CD8-positive, alpha-beta memory T cell (primary cell): ENCODE results near the gene ESPNL. TPM values are rescaled to one million over a fixed set of nuclear protein-coding genes. Genes with fewer than 3 reads are reported as not detected.
A peak's percentile ranks its signal among the peaks of the same experiment; 100 is the strongest.

ENCODE experiments used
- CTCF ChIA-PET: fragments of 350-600 bp; sonication (Branson Sonifier 250); formaldehyde crosslinking; loops from one replicate; lab custom pipeline; 2021; ENCODE audit warnings: antibody characterized with exemption; lab: Charles Lee
- POLR2A ChIA-PET: fragments of 350-600 bp; sonication (Branson Sonifier 250); formaldehyde crosslinking; loops from one replicate; lab custom pipeline; 2021; ENCODE audit warnings: antibody characterized with exemption; lab: Charles Lee
- DNase-seq, 5 donors: peaks; one replicate each; pipeline versions ENCODE4 v3.0.0 to v3.0.0-alpha.2; 2020 to 2022; ENCODE audit warnings: mixed read lengths in 1 of 5
- H3K27ac ChIP-seq: one replicate; pipeline ENCODE4 v1.7.0; 2013; ENCODE audit warnings: low read depth, mild to moderate bottlenecking, low read length, moderate library complexity
- H3K27me3 ChIP-seq: 2 replicates; pipeline ENCODE4 v1.7.0; 2013; ENCODE audit warnings: low read length, mild to moderate bottlenecking; ENCODE audit not compliant: insufficient read depth, poor library complexity, severe bottlenecking
- H3K36me3 ChIP-seq: 2 replicates; pipeline ENCODE4 v1.7.0; 2013; ENCODE audit warnings: mild to moderate bottlenecking, low read length, moderate library complexity; ENCODE audit not compliant: insufficient read depth
- H3K4me1 ChIP-seq: 2 replicates; pipeline ENCODE4 v1.7.0; 2013; ENCODE audit warnings: mild to moderate bottlenecking, low read length, moderate library complexity; ENCODE audit not compliant: insufficient read depth
- H3K4me3 ChIP-seq: 2 replicates; pipeline ENCODE4 v1.7.0; 2013; ENCODE audit warnings: mild to moderate bottlenecking, low read length
- H3K9me3 ChIP-seq: 2 replicates; pipeline ENCODE4 v1.7.0; 2013; ENCODE audit warnings: mild to moderate bottlenecking, low read length
- H3K27ac Mint-ChIP-seq, 8 donors: one replicate each; pipeline ENCODE4 v1.8.0; 2020 to 2021; ENCODE audit warnings: mixed read lengths in 8 of 8, mild to moderate bottlenecking in 6 of 8, inconsistent platforms in 3 of 8, moderate library complexity in 3 of 8
- H3K27me3 Mint-ChIP-seq, 2 donors: one replicate each; pipeline ENCODE4 v1.8.0; 2020 to 2021; ENCODE audit warnings: mixed read lengths in 2 of 2, mild to moderate bottlenecking in 1 of 2, moderate library complexity in 1 of 2
- H3K36me3 Mint-ChIP-seq, 3 donors: one replicate each; pipeline ENCODE4 v1.8.0; 2020 to 2021; ENCODE audit warnings: mixed read lengths in 3 of 3, inconsistent platforms in 1 of 3, mild to moderate bottlenecking in 1 of 3
- H3K4me1 Mint-ChIP-seq, 3 donors: one replicate each; pipeline ENCODE4 v1.8.0; 2020 to 2021; ENCODE audit warnings: mixed read lengths in 3 of 3, inconsistent platforms in 1 of 3, mild to moderate bottlenecking in 1 of 3
- H3K4me3 Mint-ChIP-seq, 7 donors: one replicate each; pipeline ENCODE4 v1.8.0; 2020 to 2021; ENCODE audit warnings: mixed read lengths in 7 of 7, mild to moderate bottlenecking in 6 of 7, moderate library complexity in 4 of 7, inconsistent platforms in 2 of 7
- H3K9me3 Mint-ChIP-seq, 5 donors: one replicate each; pipeline ENCODE4 v1.8.0; 2020 to 2022; ENCODE audit warnings: mixed read lengths in 5 of 5, mild to moderate bottlenecking in 3 of 5, moderate library complexity in 2 of 5, inconsistent platforms in 1 of 5
- polyA plus RNA-seq: library from polyadenylated mRNA; unstranded; fragments of 300-500 nt; fragmentation: Illumina TruSeq; gene quantifications from one replicate; pipeline ENCODE4 v1.2.3, GENCODE V29; 2021
- total RNA-seq, 2 experiments: library from RNA; stranded (reverse); gene quantifications; one replicate each; pipeline ENCODE4 v1.2.3, GENCODE V29; 2021

Gene ESPNL
- total and polyA plus RNA-seq, 3 experiments from 2014 or later: not detected

DNA sequence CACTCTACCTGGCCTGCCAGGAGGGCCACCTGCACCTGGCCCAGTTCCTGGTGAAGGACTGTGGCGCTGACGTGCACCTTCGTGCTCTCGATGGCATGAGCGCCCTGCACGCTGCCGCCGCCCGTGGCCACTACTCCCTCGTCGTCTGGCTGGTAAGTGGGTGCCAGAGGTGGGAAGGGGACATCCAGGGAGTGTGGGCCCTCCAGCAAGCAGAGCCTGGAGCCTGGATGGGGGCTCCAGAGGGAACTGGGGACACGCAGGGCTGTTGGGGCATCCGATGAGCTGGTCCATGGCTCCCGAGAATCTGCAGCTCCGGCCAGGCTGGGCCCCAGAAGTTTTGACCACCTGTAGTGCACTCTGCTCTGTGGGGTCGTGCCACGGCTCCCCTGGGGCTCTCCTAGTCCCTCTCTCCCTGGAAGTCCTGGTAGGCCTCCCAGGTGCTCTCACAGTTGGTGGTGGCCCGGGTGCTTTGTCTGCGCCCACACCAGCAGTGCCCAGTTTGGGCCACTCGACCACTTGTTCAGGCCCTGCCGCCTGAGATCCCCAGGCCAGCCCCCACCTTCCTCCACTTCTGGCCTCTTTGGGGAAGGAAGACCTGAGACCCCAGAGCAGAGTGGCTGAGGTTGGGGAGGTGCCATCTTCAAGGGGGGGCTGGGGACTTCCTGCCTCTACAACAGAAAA, 4.7 kb downstream of the ESPNL start:
- CTCF ChIA-PET: no interaction called here
- peaks cover 0 to 16% (median 0%) of the 10 kb centered on the region in 3 donors for H3K4me1 Mint-ChIP-seq
- Histone ChIP-seq H3K4me1 (no peaks in the 10 kb centered on the region), H3K4me3 (no peak overlapping the region), H3K9me3 (no peaks in the 10 kb centered on the region), H3K36me3 (no peaks in the 10 kb centered on the region), H3K27me3 (no peaks in the 10 kb centered on the region), H3K27ac (no peak overlapping the region)
- H3K36me3 Mint-ChIP-seq: no peaks in the 10 kb centered on the region
- no peaks in the 10 kb centered on the region for H3K9me3 Mint-ChIP-seq
- DNase-seq: no peak
- H3K4me3 Mint-ChIP-seq: no peak overlapping the region
- POLR2A ChIA-PET: no interaction called here
- no peak overlapping the region for H3K27ac Mint-ChIP-seq
- H3K27me3 Mint-ChIP-seq: no peaks in the 10 kb centered on the region

GRCh38 chr2:238105506-238106338, 5.6 kb downstream of the ESPNL start:
- no peaks in the 10 kb centered on the region for H3K9me3 Mint-ChIP-seq
- no peaks in the 10 kb centered on the region for H3K36me3 Mint-ChIP-seq
- Histone ChIP-seq H3K36me3 (no peaks in the 10 kb centered on the region), H3K9me3 (no peaks in the 10 kb centered on the region), H3K4me3 (no peak overlapping the region), H3K27me3 (no peaks in the 10 kb centered on the region), H3K27ac (no peak overlapping the region), H3K4me1 (no peaks in the 10 kb centered on the region)
- H3K4me3 Mint-ChIP-seq: no peak overlapping the region
- no peaks in the 10 kb centered on the region for H3K27me3 Mint-ChIP-seq
- no peak for DNase-seq
- H3K27ac Mint-ChIP-seq: no peak overlapping the region
- H3K4me1 Mint-ChIP-seq: peaks cover 0 to 16% (median 0%) of the 10 kb centered on the region in 3 donors
- ChIA-PET POLR2A (no interaction called here), CTCF (no interaction called here)

DNA sequence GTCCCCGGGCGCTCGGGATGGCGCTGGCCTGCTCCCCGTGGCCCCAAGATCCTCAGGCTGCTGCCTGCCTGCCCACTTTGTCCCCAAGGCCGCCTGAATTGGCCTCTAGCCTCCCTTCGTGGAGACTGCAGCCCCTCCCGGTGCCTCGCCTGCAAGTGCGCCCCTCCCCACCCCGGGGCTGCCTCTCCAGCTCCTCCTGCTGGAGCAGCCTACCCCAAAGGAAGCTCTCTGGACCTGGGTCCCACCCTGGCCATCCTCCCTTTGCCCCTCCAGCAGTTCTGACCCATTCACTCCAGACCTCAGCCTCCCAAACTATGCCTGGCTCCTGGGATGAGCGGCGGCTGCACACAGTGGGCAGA, 6.2 kb downstream of the ESPNL start:
- Histone ChIP-seq H3K4me3 (no peak overlapping the region), H3K9me3 (no peaks in the 10 kb centered on the region), H3K36me3 (no peaks in the 10 kb centered on the region), H3K27me3 (no peaks in the 10 kb centered on the region), H3K4me1 (no peaks in the 10 kb centered on the region), H3K27ac (no peak overlapping the region)
- ChIA-PET CTCF (no interaction called here), POLR2A (no interaction called here)
- no peaks in the 10 kb centered on the region for H3K27me3 Mint-ChIP-seq
- H3K4me3 Mint-ChIP-seq: no peak overlapping the region
- DNase-seq: no peak
- no peaks in the 10 kb centered on the region for H3K36me3 Mint-ChIP-seq
- no peak overlapping the region for H3K27ac Mint-ChIP-seq
- H3K9me3 Mint-ChIP-seq: no peaks in the 10 kb centered on the region
- H3K4me1 Mint-ChIP-seq: peaks cover 0 to 16% (median 0%) of the 10 kb centered on the region in 3 donors

DNA sequence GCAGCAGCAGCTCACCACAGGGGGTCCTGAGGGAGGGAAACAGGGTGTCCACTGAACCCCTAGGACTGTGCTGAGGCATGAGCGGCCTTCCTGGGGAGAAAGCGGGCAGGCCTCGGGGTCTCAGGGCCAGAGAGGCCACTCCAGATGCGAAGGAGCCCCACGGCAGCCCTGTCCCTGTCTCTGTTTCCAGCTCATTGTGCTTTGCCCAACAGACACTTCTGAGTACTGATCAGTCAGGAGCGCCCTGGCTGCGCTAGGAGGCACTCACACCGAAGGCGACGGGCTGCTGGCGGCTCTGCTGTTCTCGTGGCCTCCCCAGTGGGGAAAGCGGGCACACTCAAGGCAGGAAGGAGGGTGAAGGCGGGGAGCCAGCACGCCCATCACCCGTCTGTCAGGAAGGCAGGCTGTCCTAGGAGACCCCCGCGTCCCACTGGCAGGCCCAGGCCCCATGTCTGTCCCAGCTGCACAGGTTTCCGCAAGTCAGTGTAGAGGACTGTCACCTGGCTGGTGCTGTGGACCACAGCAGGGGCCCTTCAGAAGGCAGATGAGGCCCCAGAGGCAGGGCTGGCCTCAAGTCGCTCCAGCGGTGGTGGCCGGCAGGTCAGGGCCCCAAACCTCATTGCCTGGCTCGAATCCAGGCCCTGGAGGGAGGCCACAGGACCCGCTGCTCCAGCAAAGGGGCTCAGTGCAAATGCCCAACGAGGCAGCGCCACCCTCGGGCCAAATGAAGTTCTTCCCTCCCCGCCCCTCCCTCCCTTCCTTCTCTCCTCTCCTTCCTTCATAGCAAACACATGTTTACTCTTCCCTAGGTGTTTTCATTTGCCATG, 6.8 kb downstream of the ESPNL start:
- Mint-ChIP-seq H3K27ac (no peak overlapping the region), H3K4me3 (no peak overlapping the region), H3K9me3 (peaks cover 0 to 2% (median 1%) of the 10 kb centered on the region in 5 donors), H3K36me3 (no peaks in the 10 kb centered on the region), H3K4me1 (peaks cover 0 to 16% (median 0%) of the 10 kb centered on the region in 3 donors), H3K27me3 (no peaks in the 10 kb centered on the region)
- Histone ChIP-seq H3K27me3 (no peaks in the 10 kb centered on the region), H3K4me3 (no peak overlapping the region), H3K36me3 (no peaks in the 10 kb centered on the region), H3K27ac (no peak overlapping the region), H3K9me3 (no peaks in the 10 kb centered on the region), H3K4me1 (no peaks in the 10 kb centered on the region)
- CTCF ChIA-PET: no interaction called here
- no peak for DNase-seq
- POLR2A ChIA-PET: no interaction called here

DNA sequence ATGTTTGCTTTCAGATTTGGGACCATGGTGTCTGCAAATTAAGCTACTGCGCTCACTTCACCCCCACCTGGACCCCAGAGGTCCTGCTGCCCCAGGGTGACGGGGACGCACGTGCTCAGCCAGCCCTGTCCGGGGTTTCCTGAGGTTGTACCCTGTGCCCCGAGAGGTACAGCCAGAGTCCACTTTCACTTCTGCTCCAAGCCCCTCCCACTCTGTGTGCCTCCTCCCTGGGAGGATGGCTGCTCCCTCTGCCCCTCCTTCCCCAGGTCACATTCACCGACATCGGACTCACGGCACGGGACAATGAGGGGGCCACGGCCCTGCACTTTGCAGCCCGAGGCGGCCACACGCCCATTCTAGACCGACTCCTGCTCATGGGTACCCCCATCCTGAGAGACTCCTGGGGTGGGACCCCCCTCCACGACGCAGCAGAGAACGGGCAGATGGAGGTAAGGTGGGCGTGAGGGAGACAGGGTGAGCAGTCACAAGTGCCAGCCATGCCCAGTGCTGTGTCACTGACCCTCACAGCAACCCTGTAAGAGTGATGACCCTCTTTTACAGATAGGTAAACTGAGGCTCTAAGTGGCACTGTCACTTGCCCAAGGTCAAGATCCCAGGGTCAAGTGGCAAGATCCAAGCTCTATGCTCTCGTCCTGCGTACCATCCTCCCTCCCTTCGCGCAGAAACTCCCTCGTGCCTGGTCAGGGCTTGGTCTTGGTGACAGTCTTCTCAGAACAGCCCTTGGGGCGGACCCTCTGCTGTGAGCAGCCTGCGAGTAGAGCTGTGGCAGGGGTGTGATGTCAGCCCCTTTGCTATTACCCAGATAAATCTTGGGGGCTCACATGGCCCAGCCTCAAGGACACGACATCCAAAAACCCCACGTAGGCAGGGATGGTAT, 7.6 kb downstream of the ESPNL start:
- Histone ChIP-seq H3K27me3 (no peaks in the 10 kb centered on the region), H3K27ac (no peak overlapping the region), H3K36me3 (no peaks in the 10 kb centered on the region), H3K4me3 (no peak overlapping the region), H3K9me3 (peaks cover 1% of the 10 kb centered on the region), H3K4me1 (no peaks in the 10 kb centered on the region)
- Mint-ChIP-seq H3K27ac (no peak overlapping the region), H3K27me3 (no peaks in the 10 kb centered on the region), H3K4me3 (no peak overlapping the region), H3K4me1 (peaks cover 0 to 16% (median 0%) of the 10 kb centered on the region in 3 donors), H3K36me3 (peaks cover 0 to 4% (median under 1%) of the 10 kb centered on the region in 3 donors), H3K9me3 (peaks cover 3 to 11% (median 9%) of the 10 kb centered on the region in 5 donors)
- no peak for DNase-seq
- ChIA-PET CTCF (no interaction called here), POLR2A (no interaction called here)

DNA sequence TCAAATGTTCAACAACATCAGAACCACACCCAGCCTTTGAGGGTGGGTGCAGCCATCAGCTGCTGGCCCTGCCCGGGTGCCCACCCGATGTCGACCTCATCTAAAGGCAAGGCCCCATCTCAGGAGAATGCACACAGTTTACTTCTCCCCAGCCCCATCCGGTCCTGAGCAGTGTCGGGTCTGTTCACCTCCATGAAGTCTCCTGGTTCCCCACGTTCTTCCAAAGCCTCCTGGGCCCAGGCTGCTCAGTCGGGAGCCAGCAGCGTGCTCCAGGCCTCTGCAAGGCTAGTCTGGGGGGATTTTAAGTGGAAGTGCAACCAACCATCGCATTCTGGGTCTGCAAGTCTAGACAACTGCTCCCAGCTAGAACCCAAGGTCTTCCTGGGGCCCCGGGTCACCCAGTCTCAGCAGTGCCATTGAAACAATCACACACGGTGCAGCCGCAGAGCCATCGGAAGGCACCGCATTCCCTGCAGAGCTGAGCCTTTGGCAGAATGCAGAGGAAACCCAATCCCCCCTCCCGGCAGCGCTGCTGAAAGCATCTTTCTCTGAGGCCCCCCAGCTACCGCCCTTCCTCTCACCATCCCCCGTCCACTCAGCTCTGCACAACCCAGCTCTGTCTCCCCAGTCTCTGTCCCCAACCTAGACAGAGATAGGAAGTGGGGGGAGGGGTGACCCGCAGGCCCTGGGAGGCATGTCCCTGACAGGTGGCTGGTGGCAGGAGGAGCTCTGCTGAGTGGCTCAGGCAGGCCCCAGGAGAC, 8.5 kb downstream of the ESPNL start:
- POLR2A ChIA-PET: no interaction called here
- Histone ChIP-seq H3K36me3 (no peaks in the 10 kb centered on the region), H3K4me1 (no peaks in the 10 kb centered on the region), H3K9me3 (peaks cover 3% of the 10 kb centered on the region), H3K27ac (no peak overlapping the region), H3K27me3 (no peaks in the 10 kb centered on the region), H3K4me3 (no peak overlapping the region)
- CTCF ChIA-PET: no interaction called here
- DNase-seq: no peak
- Mint-ChIP-seq H3K27ac (no peak overlapping the region), H3K36me3 (peaks cover 0 to 10% (median 2%) of the 10 kb centered on the region in 3 donors), H3K9me3 (peaks cover 9 to 17% (median 13%) of the 10 kb centered on the region in 5 donors), H3K4me3 (no peak overlapping the region), H3K27me3 (no peaks in the 10 kb centered on the region), H3K4me1 (peaks cover 0 to 16% (median 0%) of the 10 kb centered on the region in 3 donors)

DNA sequence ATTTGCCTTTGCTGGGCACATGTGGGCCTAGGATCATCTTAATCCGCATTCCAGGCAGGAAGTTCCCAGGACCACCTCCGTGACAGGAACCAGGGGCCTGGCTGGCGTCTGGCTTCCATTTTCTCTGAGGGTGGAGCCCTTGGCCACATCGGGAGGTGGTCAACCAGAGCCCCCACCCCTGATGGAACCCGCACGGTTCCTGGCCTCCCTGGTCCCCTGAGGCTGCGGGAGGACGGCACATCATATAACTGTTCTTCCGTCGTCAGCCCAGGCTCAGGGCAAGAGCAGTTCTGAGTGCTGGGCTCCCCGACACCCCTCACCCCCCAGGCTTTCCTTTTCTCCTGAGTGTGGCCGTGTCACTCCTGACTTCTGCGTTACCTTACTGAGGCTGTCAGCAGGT, 13.5 kb downstream of the ESPNL start:
- DNase-seq: peak in 1 of 5 donors; percentile 28
- H3K4me1 Mint-ChIP-seq: peaks cover 0 to 7% (median 0%) of the 10 kb centered on the region in 3 donors

More for the DNA sequence above, 13.5 kb downstream of the ESPNL start:
- Mint-ChIP-seq H3K9me3 (peaks cover 9 to 17% (median 13%) of the 10 kb centered on the region in 5 donors), H3K36me3 (peaks cover 0 to 10% (median 2%) of the 10 kb centered on the region in 3 donors), H3K27me3 (peaks cover 4 to 10% of the 10 kb centered on the region in 2 donors), H3K4me3 (no peak overlapping the region), H3K27ac (no peak overlapping the region)
- CTCF ChIA-PET: no interaction called here
- no peak overlapping the region for H3K4me3 ChIP-seq
- H3K4me1 ChIP-seq: no peaks in the 10 kb centered on the region
- no peaks in the 10 kb centered on the region for H3K27me3 ChIP-seq
- H3K36me3 ChIP-seq: no peaks in the 10 kb centered on the region
- H3K9me3 ChIP-seq: peaks cover 3% of the 10 kb centered on the region
- H3K27ac ChIP-seq: no peak overlapping the region
- POLR2A ChIA-PET: no interaction called here
